Activated CD4-positive, alpha-beta T cell treated with anti-CD3 and anti-CD28 coated beads, Interleukin-2, amount 50 U/mL, for 48 hours (primary cell): Measurements from ENCODE around the gene SND1.
"Not testable (repeated sequence)": the region's sequence is repeated elsewhere in the genome, so short reads cannot be mapped to it uniquely, and the experiment has no call there.

Source experiments
- DNase-seq, 2 experiments: peaks; one replicate each; pipeline ENCODE4 v3.0.0-alpha.2; 2020

Gene SND1

DNA sequence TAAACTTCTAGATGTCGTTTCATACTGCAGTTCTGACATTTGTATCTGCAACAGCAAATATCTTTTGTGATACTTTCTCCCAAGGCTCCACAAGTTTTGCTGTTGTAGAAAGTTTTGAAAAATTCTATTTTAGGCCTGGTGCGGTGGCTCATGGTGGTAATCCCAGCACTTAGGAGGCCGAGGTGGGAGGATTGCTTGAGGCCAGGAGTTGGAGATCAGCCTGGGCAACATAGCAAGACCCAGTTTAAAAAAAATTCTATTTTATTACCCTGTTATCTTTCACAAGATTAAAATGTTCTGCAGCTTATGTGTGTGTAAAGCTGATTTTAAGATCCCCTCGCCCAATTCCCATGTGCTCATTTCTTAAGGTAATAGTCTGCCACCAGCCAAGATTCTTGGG is 1.4 kb downstream of the SND1 start:
- no peak for DNase-seq

DNA sequence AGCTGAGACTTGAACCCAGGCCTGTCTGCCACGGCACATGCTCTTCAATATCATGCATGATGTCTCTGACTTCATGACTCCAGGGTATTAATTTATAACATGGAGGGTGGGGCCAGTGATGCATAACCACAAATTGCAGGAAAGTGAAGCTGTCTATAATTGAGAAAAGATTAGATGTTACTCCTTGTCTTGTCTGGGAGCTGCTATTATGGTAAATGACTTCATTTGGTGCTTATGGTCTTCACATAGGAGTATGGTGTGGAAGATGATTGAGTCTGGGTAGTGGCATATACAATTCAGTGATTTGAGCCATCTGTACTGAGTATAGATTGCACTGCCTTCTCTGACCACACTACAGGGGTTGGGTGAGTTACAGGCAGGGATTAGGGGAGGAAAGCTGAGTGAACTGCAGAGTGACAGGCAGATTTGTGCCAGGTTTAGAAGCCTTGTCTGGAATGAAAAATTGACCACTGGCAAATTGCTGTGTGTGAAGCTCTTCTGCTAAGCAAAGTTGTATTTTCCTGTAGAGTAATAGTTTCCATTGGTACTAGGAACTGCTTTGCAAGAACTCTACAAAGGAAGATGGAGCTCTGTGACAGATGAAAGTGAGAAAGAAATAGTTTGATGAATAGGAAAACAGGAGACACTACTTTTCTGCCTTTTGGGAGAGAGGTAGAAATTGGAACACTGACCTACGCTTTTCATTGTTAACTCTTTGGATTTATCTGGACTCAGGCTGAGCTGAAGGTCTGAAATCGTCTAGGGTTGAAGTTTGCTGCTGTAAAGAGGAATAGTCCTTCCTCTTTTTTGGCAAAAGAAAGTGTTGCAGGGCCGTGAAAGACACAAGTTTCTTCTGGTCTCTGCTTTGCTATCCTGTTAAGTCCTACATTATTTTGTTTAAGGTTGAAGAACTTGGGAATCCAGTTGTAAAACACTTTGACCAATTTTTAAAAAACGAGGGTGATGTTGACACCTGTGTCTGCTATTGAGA is 2.7 kb downstream of the SND1 start:
- peak in 1 of 2 experiments; percentile 4 for DNase-seq

DNA sequence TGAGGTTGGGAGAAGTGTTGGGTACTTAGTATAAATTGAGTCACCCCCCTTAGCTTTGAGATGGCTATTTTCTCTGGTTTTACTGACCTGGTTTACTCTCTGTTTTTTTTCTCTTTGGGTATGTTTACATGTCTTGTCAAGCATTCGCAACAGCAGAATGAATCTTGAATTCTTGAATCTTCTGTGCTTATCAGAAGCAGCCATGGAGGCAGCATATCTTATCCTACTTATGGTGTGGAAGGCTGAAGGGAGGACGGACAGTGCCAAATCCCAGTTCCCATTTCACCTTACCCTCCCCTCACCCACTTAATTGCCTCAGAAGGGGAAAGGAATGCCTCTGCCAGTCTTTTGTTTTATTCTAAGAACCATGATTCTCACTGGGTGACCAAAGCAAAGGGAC is 3.7 kb downstream of the SND1 start:
- no peak for DNase-seq

DNA sequence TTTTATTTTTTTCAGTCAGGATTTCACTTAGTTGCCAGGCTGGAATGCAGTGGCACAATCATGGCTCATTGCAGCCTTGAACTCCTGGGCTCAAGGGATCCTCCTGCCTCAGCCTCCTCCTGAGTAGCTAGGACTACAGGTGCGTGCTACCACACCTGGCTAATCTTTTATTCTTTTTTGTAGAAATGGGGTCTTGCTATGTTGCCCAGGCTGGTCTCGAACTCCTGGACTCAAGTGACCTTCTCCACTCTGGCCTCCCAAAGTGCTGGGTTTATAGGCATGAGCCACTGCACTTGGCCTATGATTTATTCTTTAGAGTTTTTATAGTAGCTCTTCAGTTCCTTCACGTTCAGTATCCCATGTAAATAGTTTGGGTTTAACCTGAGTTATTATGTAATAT is 5.5 kb downstream of the SND1 start:
- DNase-seq = no peak

DNA sequence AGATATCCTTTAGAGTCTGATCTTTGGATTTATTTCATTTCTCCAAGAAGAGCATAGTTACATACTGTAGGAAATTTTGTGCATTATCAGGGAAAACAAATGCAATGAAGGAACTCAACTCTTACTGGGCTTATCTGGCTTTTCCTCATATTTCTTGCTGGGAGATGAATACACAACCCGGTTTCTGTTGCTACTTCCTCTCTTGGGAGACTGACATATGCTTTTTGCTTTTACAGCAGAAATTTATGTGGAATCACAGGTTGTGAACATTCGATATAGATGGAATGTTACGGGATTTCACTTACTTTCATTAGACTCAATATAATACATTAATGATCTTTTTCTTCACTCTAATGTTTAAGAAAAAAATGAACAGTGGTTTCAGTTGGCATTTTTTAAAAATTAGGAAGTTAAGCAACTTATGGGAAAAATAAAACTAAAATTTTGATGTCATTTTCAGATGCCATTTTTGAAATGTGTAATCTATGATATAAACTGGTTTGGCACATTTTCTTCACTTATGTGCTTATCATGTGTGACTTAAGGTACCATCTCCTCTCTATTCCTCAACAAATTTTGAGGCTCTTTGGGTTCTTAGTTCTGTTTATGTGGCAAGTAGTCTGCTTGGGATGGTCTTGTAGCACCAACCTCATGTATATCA is 7.1 kb downstream of the SND1 start:
- no peak for DNase-seq

DNA sequence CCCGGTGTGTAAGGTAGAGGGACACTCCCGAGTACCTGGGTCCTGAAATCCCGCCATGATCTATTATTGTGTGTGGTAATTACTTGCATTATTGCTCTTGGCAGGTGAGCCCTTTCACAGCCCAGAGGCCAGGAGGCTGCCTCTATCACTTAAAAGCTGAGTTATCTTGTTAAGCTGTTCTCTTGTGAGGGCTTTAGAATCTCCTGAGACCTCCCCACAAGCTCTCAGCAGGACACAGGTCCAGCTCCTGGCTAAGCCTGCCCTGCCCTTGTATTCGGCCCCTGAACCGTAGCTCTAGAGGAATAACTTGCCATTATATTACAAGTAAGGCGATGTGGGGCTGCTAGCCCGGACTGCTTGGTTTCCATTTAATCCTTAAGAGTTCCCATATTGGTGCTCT is 13.9 kb downstream of the SND1 start:
- no peak for DNase-seq

DNA sequence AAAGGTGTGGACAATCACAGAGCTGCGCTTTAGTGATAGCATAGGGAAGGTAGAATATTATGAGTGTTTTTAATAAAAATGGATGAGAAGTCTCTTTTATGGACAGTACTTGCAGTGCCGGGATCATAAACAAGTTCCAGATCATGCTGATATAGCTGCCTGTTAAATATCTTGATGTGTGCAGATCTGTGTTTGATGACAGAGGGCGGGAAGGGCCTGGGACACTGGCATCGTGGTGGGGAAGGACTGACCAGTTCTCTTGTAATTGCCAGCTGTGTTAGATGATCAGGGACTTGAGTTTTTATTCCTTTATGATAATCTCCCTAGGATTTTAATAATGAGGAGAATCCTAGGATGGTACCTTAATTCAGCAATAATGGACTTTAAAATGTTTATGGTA is 14.6 kb downstream of the SND1 start:
- no peak for DNase-seq

DNA sequence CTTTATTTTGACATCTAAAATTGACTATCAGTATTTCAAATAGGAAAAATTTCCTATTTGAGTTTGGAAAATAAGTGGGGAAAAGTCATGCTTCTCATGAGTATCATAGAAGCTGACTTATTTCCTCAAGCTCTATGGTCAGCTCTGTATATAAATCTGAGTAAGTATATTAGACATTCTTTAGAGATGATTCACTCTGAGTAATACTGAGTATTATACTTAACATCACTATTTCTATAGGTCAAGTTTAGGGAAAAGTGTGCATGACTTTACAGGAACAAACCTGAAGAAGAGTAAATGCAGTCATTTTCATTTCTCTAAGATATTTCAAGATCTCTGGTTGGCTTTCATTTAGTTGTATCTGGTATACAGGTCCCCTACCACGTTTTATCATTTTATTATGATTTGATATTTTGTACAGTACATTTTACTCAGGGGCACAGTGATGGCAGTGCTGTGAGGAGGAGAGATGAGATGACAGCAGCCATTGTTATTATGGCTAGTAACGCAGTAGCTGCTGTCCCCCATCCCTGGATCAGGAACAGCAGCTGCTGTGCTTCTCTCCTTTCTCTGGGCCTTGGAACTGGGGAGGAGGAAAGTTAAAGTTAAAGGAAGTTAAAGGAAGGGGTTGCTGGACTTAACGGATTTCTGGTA is 15.2 kb downstream of the SND1 start:
- DNase-seq = no peak

DNA sequence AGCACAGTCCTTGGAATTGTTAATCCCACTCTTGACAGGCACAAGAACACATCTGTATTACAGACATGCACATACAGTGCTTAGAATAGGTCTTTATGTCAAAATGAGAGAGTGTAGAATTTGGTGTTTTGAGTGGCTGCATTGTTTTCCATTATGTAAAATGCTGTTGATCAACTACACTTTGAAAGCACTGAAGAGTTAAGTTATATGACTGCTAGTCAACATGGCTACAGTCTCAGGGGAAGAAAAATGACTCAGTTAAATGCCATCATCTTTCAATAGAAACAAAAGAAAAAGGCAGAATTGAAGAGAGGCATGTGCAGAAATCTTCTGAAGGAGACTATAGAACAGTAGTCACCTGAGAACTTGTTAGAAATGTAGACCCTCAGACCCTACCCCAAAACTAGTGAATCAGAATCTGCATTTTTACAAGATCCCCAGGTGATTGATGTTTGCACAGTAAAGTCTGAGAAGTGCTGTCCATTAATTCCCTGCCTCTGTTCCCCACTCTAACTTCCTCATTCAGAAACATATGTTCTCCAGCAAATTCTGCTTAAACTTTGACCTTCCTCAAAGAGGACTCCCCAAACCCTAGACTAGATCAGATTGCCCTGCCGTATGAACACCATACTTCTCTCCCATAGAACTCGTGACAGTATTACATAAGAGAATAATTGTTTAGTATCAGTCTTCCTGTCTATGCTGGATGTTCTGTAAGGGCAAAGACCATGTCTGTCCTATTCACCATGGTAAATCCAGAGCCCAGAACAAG is 16.0 kb downstream of the SND1 start:
- no peak for DNase-seq

DNA sequence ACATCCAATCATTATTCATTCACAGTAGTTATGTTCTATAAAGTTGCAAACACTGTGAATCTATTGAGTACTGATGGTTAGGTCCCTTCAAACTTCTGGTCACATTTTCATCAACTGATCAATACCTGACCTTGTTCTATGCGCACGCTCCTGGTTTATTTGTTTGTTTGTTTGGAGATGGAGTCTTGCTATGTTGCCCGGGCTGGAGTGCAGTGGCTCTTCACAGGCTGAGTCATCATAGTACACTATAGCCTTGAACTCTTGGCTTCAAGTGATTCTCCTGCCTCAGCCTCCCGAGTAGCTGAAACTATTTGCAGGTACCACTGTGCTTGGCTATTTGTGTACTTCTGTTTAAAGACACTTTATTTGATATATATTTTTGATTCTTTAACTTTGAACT is 19.3 kb downstream of the SND1 start:
- DNase-seq = no peak

DNA sequence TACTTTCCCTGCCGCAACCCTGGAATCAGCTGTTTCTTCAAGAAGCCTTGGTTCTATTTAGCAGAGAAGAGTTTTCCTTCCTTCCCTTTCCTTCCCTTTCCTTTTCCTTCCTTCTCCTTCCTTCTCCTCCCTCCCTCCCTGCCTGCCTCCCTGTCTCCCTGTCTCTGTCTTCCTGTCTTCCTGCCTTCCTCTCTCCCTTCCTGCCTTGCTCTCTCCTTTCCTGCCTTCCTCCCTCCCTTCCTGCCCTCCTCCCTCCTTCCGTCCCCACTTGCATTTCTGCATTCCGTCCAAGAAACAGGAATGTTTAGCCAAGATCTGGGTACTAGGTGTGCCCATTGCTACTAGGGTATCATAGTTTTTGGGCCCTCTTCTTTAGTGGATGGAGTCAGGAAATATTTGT is 21.9 kb downstream of the SND1 start:
- DNase-seq = no peak

DNA sequence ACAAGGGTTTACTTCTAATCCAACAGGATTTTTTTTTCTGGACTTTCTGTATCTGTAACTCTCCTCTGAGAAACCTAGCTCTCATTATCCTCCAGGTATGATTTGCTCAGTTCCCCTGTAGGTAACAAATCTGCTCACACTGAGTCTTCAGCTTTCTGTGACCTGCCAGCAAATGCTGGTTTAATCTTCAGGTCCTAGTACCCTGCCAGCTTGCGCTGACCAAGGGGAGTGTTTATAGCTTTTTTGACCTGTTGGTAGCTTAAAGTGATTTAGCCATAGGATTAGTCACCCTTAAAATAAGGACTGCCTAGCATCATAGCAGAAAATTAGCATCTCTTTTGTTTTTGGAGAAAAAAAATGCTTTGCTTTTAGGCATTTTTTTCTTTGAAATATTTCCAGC is 22.4 kb downstream of the SND1 start:
- DNase-seq = no peak

DNA sequence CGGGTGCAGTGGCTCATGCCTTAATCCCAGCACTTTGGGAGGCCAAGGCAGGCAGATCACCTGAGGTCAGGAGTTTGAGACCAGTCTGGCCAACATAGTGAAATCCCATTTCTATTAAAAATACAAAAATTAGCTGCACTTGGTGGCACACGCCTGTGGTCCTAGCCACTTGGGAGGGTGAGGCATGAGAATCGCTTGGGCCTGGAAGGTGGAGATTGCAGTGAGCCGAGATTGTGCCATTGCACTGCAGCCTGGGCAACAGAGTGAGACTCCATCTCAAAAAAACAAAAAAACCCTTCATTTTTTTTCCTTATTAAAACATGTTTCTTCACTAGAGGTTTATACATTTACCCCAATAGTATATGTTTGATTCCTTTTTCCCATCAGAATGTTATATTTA is 22.9 kb downstream of the SND1 start:
- not testable (repeated sequence) for DNase-seq

DNA sequence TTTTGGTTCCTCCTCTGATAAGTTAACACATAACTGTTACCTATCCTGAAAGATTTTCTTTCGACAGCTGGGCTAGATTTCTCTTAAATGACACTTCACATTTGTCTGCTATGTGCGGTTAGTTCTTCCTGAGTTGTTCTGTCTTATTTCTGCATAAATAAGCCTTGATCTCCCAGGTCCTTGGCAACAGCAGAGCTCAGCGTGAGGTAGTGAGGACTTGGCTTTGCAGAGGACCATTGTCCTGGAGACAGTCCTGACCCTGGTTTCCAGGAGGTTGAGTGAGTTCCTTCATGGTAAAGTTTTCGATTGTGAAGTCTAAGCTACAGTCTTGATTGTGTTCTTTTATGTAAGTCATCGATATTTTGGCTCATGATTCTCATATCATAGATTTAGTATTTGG is 23.7 kb downstream of the SND1 start:
- no peak for DNase-seq

DNA sequence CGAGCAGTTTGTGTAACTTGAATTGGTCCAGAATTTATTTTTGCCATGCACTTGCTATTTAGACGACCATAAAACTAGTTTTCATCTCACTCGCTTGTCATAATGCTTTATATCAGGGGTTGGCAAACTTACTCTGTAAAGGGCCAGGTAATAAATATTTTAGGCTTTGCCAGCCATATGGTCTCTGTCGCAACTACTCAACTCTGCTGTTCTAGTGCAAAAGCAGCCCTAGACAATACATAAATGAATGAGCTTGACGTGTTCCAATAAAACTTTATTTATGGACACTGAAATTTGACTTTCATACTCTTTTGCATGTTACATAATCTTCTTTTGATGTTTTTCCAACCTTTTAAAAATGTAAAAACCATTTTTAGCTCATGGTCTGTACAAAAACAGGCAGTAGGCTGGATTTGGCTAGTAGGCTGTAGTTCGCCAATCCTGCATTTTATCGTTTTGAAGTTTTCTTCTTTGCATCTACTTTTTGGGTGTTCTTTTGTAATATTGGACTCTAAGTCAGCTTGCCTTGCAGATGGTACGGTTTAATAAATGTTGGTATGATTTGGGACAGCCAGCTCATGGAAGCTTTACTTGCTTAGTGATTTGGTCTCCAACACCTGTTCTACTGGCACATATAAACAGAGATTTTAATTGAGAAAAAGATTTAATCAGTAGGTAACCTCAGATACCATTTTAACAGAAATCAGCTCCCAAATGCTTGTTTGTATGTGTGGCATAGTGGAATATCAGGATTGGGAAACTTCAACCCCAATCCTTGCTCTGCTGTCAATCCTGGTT is 25.6 kb downstream of the SND1 start:
- DNase-seq = no peak

DNA sequence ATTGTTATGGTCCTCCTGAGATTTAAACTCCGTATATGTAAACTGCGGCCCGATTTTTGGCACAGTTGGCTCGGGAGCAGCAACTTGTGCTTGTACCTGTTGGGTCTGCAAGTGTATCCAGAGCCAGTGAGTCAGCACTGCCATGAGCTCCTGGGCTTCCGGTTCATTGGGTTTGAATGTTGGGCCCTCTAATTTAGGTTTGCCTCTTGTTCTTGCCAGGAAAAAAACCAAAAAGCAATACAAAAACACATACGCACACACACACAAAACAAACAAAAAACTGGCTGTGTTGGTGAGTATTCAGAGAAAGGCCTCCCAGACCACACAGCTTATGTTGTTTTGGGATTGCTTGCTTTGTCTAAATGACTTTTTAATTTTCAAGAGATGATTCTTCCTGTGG is 26.3 kb downstream of the SND1 start:
- no peak for DNase-seq

DNA sequence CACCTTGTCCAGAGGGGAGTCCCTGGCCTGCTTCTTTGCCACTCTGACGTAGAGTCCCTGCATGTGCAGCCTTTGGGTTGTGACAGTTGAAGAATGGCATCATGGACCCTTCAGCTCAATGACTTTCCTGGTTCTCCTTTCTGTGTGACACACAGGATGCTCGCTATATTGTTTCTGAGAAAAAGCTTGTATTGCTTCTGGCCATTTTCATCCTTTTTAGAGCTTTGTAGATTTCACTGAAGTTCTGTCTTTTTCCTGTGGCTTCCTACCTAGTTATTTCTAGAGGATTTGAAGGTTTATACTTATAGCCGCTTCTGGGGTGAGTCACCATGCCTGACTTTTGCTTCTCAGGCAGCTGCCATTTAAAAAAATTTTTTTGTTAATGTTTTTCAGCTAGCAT is 27.0 kb downstream of the SND1 start:
- no peak for DNase-seq

DNA sequence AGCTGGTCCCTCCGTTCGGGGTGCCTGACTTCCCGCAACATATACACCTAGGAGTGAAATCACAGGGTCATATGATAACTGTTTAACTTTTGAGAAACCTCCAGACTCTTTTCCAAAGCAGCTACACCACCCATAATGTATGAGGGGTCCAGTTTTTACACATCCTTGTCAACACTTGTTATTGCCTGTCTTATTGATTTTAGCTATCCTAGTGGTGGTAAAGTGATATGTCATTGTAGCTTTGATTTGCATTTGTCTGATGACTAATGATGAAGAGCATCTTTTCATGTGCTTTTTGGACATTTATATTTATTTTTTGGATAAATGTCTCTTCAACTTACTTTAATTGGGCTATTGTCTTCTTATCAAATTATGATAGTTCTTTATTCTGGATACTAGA is 29.0 kb downstream of the SND1 start:
- no peak for DNase-seq

DNA sequence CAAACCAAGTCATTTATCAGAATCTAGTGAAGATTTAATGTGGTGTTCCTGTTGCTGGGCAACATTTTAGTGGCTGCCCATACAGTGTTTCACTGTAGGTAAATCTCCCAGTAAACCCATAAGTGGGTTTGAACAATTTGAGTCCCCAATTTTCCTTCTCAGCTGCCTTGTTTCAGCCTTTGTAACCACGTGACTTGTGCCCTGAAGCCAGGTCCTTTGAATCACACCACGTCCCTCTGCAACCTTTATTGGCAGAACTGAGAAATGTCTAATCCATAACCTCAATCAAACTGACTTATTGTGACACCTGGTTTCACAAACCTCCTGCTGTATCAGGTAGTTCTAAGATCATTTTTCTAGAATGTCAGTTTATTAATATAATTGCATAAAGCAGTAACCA is 30.1 kb downstream of the SND1 start:
- DNase-seq = no peak

DNA sequence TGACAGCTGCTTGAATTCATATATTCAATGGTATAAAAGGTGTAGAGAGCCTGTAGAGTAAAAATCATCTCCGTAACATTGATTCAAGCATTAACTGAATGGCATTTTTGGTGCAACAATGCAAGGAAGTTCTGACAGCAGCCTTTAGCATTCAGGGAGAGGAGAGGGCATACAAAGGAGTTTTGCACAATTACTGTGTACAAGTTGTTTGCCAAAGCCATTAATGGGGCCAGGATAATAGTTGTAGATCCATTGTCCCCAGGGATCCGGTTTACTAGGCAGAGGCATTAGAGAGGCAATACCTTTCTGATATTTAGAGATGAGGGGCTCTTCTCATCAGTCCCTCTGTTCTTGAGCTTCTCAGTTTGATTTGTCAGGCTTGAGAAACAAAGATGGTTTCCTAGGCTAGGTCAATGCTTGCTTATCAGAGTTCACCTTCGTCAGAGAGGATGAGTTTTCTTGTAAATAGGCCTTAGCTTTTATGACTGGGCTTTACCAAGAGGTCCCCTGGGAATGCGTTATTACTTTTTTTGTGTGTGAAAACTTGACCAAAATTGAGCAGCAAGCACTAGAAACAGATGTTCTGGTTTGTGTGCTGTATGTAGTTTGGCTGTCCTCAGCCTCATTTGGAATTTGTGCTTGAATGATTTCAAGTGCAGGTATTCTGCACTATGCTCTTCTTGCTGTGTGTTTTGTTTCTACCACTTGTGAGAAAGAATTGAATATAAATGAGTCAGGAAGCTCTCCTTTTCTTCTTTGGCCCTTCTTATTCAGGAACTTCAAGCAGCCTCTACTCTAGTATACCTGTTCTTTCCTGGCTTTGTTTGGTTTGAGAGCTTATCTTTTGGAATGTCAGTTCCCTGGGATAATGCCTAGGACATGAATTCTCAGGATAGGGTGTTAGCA is 32.0 kb downstream of the SND1 start:
- DNase-seq = no peak

DNA sequence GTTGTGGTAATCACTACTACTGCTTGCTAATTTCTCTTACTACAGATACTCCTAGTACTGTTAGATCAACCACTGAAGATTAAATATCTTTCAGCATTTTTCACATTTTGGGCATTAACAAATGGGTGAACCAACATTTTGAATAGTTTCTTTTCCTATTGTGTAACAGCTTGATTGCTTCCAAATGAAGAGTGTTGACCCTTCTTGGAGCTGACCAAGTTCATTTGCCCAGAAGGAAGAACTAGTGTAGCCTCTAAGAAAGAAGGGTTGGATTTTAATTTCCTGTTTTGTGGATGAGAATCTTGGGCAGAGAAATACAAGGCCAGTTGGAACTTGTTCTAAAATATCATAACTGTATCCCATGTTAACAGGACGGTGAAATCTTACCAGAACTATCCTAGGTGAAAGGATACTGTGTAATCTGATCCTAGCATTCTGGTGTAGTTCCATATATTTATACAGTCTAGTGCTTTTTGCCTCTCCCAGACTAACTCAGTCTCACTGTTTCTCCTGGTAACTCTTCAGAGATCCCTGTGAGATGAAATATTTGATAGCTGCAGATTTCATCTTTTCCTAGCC is 37.3 kb downstream of the SND1 start:
- no peak for DNase-seq
